Hippocampal formation (tissue), 2 donors: Measurements from ENCODE around the gene UGT1A3.

Source experiments
- DNase-seq, 2 donors: peaks; one replicate each; lab custom pipeline; 2025; lab: John Stamatoyannopoulos, UW

The UGT1A3 gene

GRCh38 chr2:233758141-233758540, 29.3 kb downstream of the UGT1A3 start:
- no peak for DNase-seq

- DNase-seq: no peak
These were observed 30.0 kb downstream of the UGT1A3 start for GRCh38 chr2:233758849-233759248.

GRCh38 chr2:233760043-233760442, 31.2 kb downstream of the UGT1A3 start, which contains the start of gene UGT1A1:
Gene UGT1A1 (plus strand): TSS chr2:233760270. CDS start chr2:233760288, 18 bp downstream.
- DNase-seq: no peak

- no peak for DNase-seq
These were observed 32.4 kb downstream of the UGT1A3 start for GRCh38 chr2:233761040-233761769.

- no peak for DNase-seq
These were observed 35.4 kb downstream of the UGT1A3 start for GRCh38 chr2:233764264-233764663.

GRCh38 chr2:233764761-233765160, 35.9 kb downstream of the UGT1A3 start:
- no peak for DNase-seq

GRCh38 chr2:233766416-233766815, 37.6 kb downstream of the UGT1A3 start:
- DNase-seq: no peak

- no peak for DNase-seq
These were observed 39.2 kb downstream of the UGT1A3 start for GRCh38 chr2:233768076-233768475.

- no peak for DNase-seq
These were observed 40.4 kb downstream of the UGT1A3 start for GRCh38 chr2:233769260-233769659.

- no peak for DNase-seq
These were observed 43.3 kb downstream of the UGT1A3 start for GRCh38 chr2:233772153-233772552.

GRCh38 chr2:233772583-233772982, 43.7 kb downstream of the UGT1A3 start:
- no peak for DNase-seq

GRCh38 chr2:233773854-233774253, 45.0 kb downstream of the UGT1A3 start:
- DNase-seq: no peak

GRCh38 chr2:233775414-233775813, 46.6 kb downstream of the UGT1A3 start:
- DNase-seq: no peak

- DNase-seq: no peak
These were observed 49.2 kb downstream of the UGT1A3 start, which contains the start of gene MROH2A for GRCh38 chr2:233778030-233778429. Gene MROH2A (plus strand): TSS chr2:233778330. CDS start chr2:233779359, 1,029 bp downstream.

GRCh38 chr2:233779722-233780121, 50.9 kb downstream of the UGT1A3 start:
- no peak for DNase-seq

GRCh38 chr2:233780771-233781170, 51.9 kb downstream of the UGT1A3 start:
- DNase-seq: no peak

- no peak for DNase-seq
These were observed 60.7 kb downstream of the UGT1A3 start for GRCh38 chr2:233789554-233789953.

- DNase-seq: no peak
These were observed 62.5 kb downstream of the UGT1A3 start for GRCh38 chr2:233791151-233791882.

GRCh38 chr2:233791883-233792329, 63.1 kb downstream of the UGT1A3 start:
- DNase-seq: no peak

GRCh38 chr2:233792720-233793119, 63.9 kb downstream of the UGT1A3 start:
- DNase-seq: no peak

GRCh38 chr2:233793465-233794127, 64.8 kb downstream of the UGT1A3 start:
- DNase-seq: no peak

- DNase-seq: no peak
These were observed 65.4 kb downstream of the UGT1A3 start for GRCh38 chr2:233794128-233794658.
